PFSK-1 (cell line): ENCODE measurements around the gene SLIT3.

Source experiments
- POLR2AphosphoS5 ChIP-seq: IDR thresholded peaks from 2 replicates; pipeline ENCODE4 v1.6.1; 2012; ENCODE audit warnings: low read depth, mild to moderate bottlenecking, control low read depth, low read length, moderate library complexity
- SIN3A ChIP-seq: IDR thresholded peaks from 2 replicates; pipeline ENCODE4 v1.6.1; 2012; ENCODE audit warnings: mild to moderate bottlenecking, low read length, moderate library complexity, borderline replicate concordance; ENCODE audit not compliant: insufficient read depth
- TAF1 ChIP-seq: IDR thresholded peaks from 2 replicates; pipeline ENCODE4 v1.6.1; 2012; ENCODE audit warnings: low read length, control low read depth, borderline replicate concordance; ENCODE audit not compliant: insufficient read depth
- TF ChIP-seq, protein P1 (sequence below), 2 experiments: IDR thresholded peaks; 2 replicates each; pipeline versions ENCODE4 v1.6.1 to v1.8.0; 2011 to 2012; ENCODE audit warnings: low read depth in 2 of 2, low read length in 2 of 2, control low read depth in 1 of 2, inconsistent platforms in 1 of 2, mild to moderate bottlenecking in 1 of 2, moderate library complexity in 1 of 2; ENCODE audit not compliant: insufficient read depth in 1 of 2

DNA sequence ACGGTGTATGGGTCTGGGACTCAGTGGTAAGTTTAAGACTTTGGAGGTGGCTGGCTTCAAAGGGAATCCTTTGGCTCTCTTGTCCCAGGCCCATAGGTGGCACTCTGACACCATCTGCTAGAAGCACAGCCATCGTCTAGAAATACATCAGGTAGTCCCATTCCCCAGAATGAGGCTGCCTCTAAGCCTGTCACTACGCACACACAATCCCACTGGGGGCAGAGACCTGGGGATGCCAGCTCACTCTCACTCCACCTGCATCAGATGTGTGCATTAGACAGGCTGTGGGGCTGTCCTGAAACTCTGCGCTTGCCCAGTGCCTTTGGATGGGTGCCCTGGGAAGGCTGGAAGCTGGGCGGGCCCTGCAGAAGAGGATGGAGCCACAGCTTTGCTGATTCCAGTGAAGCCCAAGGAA is 594.3 kb downstream of the SLIT3 start:
- TF ChIP-seq TAF1 (no peak), POLR2AphosphoS5 (no peak), SIN3A (no peak)
- TF ChIP-seq, protein P1, sequence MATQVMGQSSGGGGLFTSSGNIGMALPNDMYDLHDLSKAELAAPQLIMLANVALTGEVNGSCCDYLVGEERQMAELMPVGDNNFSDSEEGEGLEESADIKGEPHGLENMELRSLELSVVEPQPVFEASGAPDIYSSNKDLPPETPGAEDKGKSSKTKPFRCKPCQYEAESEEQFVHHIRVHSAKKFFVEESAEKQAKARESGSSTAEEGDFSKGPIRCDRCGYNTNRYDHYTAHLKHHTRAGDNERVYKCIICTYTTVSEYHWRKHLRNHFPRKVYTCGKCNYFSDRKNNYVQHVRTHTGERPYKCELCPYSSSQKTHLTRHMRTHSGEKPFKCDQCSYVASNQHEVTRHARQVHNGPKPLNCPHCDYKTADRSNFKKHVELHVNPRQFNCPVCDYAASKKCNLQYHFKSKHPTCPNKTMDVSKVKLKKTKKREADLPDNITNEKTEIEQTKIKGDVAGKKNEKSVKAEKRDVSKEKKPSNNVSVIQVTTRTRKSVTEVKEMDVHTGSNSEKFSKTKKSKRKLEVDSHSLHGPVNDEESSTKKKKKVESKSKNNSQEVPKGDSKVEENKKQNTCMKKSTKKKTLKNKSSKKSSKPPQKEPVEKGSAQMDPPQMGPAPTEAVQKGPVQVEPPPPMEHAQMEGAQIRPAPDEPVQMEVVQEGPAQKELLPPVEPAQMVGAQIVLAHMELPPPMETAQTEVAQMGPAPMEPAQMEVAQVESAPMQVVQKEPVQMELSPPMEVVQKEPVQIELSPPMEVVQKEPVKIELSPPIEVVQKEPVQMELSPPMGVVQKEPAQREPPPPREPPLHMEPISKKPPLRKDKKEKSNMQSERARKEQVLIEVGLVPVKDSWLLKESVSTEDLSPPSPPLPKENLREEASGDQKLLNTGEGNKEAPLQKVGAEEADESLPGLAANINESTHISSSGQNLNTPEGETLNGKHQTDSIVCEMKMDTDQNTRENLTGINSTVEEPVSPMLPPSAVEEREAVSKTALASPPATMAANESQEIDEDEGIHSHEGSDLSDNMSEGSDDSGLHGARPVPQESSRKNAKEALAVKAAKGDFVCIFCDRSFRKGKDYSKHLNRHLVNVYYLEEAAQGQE (IDR thresholded peaks at IDR 0.05; ENCODE audit: insufficient read depth in 1 of 2, low read depth in 2 of 2, low read length in 2 of 2): no peak
